Measurements from ENCODE around the gene CD99L2.
A peak's percentile ranks its signal among the peaks of the same experiment; 100 is the strongest.

Gene CD99L2

GRCh38 chrX:150898343-150899190 is at the start of gene CD99L2:
TSS of gene CD99L2 (minus strand) at chrX:150898668. CDS start at chrX:150898588, 80 bp downstream.
- Histone ChIP-seq H3K4me1 (peaks cover 0 to 4% (median 3%) of the 10 kb centered on the region in 4 donors), H3K9me3 (no peaks in the 10 kb centered on the region)
- intact Hi-C loops (cut with DNase I; ENCODE audit: low total_unique reads), result no loop called here

GRCh38 chrX:150944233-150944632 is 45.8 kb upstream of the CD99L2 start:
- no peak overlapping the region for H3K27ac ChIP-seq
- no peak overlapping the region for H3K4me3 ChIP-seq
- no peaks in the 10 kb centered on the region for H3K36me3 ChIP-seq
- no peak for TF ChIP-seq CTCF (IDR thresholded peaks at IDR 0.05)
- no peak for DNase-seq
- no peaks in the 10 kb centered on the region for H3K9me3 ChIP-seq
- no peaks in the 10 kb centered on the region for H3K27me3 ChIP-seq
- H3K4me1 ChIP-seq, result no peaks in the 10 kb centered on the region
- intact Hi-C loops (cut with DNase I; ENCODE audit: low total_unique reads), result no loop called here

More at GRCh38 chrX:150898343-150899190, at the start of gene CD99L2:
- H3K36me3 ChIP-seq, result no peaks in the 10 kb centered on the region
- no peaks in the 10 kb centered on the region for H3K27me3 ChIP-seq
- peak within 1 kb of the TSS; percentile 71 to 76 for H3K4me3 ChIP-seq
- peak; percentile 83 to 93 for DNase-seq
- no peak for TF ChIP-seq CTCF (IDR thresholded peaks at IDR 0.05)
- peak within 1 kb of the TSS; percentile 81 to 85 for H3K27ac ChIP-seq

- Histone ChIP-seq H3K27me3 (no peaks in the 10 kb centered on the region), H3K36me3 (no peaks in the 10 kb centered on the region), H3K9me3 (no peaks in the 10 kb centered on the region), H3K4me1 (no peaks in the 10 kb centered on the region), H3K27ac (no peak overlapping the region), H3K4me3 (no peak overlapping the region)
- no peak for DNase-seq
- TF ChIP-seq CTCF (IDR thresholded peaks at IDR 0.05), result no peak
- intact Hi-C loops (cut with DNase I; ENCODE audit: low total_unique reads), result no loop called here
These were observed 44.6 kb upstream of the CD99L2 start for GRCh38 chrX:150942942-150943594.

GRCh38 chrX:150941580-150941979 is 43.1 kb upstream of the CD99L2 start:
- no peak overlapping the region for H3K4me3 ChIP-seq

More at GRCh38 chrX:150941580-150941979, 43.1 kb upstream of the CD99L2 start:
- no peak for DNase-seq
- Histone ChIP-seq H3K4me1 (no peaks in the 10 kb centered on the region), H3K27me3 (no peaks in the 10 kb centered on the region), H3K27ac (no peak overlapping the region), H3K9me3 (peaks cover 0 to 7% (median 0%) of the 10 kb centered on the region in 3 donors), H3K36me3 (no peaks in the 10 kb centered on the region)
- TF ChIP-seq CTCF (IDR thresholded peaks at IDR 0.05), result no peak
- intact Hi-C loops (cut with DNase I; ENCODE audit: low total_unique reads), result no loop called here

Data from tibial artery (tissue), 4 donors.